Natural killer cell (primary cell): Measurements from ENCODE around the gene MED19. TPM values are rescaled to one million over a fixed set of nuclear protein-coding genes. Genes with fewer than 3 reads are reported as not detected.

Experiments
- ATAC-seq, 3 donors: fragments of 150-1000 bp in 2 of 3; fragments of 200-7000 bp in 1 of 3; cut with Tn5 transposase; 1 replicate in 1 of 3; 2 replicates in 2 of 3; pipeline ENCODE4 v1.10.0; 2021; ENCODE audit warnings: mild to moderate bottlenecking in 2 of 3, moderate library complexity in 2 of 3
- DNase-seq, 2 donors: peaks; one replicate each; pipeline versions ENCODE4 v3.0.0 to v3.0.0-alpha.2; 2013 to 2021; ENCODE audit warnings: mixed read lengths in 1 of 2
- H3K27ac ChIP-seq: one replicate; pipeline ENCODE4 v1.5.1; 2013; ENCODE audit warnings: mild to moderate bottlenecking, low read length
- H3K27me3 ChIP-seq: one replicate; pipeline ENCODE4 v1.6.1; 2013; ENCODE audit warnings: low read length; ENCODE audit not compliant: control insufficient read depth, insufficient read depth
- H3K36me3 ChIP-seq: one replicate; pipeline ENCODE4 v1.6.1; 2013; ENCODE audit warnings: low read length; ENCODE audit not compliant: control insufficient read depth, insufficient read depth
- H3K4me1 ChIP-seq: one replicate; pipeline ENCODE4 v1.6.1; 2013; ENCODE audit warnings: low read length; ENCODE audit not compliant: control insufficient read depth, insufficient read depth
- H3K4me3 ChIP-seq: one replicate; pipeline ENCODE4 v1.5.1; 2013; ENCODE audit warnings: low read length
- H3K9me3 ChIP-seq: one replicate; pipeline ENCODE4 v1.6.1; 2013; ENCODE audit warnings: low read length; ENCODE audit not compliant: control insufficient read depth, insufficient read depth
- H3K27ac Mint-ChIP-seq, 2 donors: one replicate each; pipeline ENCODE4 v1.8.0; 2022; ENCODE audit warnings: mild to moderate bottlenecking in 2 of 2, mixed read lengths in 2 of 2, moderate library complexity in 1 of 2
- H3K27me3 Mint-ChIP-seq, 2 donors: one replicate each; pipeline ENCODE4 v1.8.0; 2022; ENCODE audit warnings: low read depth in 2 of 2, mixed read lengths in 2 of 2
- H3K36me3 Mint-ChIP-seq: one replicate; pipeline ENCODE4 v1.8.0; 2022; ENCODE audit warnings: mixed read lengths
- H3K4me1 Mint-ChIP-seq, 2 donors: one replicate each; pipeline ENCODE4 v1.8.0; 2022; ENCODE audit warnings: mixed read lengths in 2 of 2
- H3K4me3 Mint-ChIP-seq: one replicate; pipeline ENCODE4 v1.8.0; 2022; ENCODE audit warnings: mild to moderate bottlenecking, moderate library complexity, mixed read lengths
- H3K9me3 Mint-ChIP-seq, 2 donors: one replicate each; pipeline ENCODE4 v1.8.0; 2022; ENCODE audit warnings: mixed read lengths in 2 of 2
- WGBS: methylation state at CpG from one replicate; pipeline ENCODE4 v1.1.7; 2013; ENCODE audit warnings: missing lambda C conversion rate; ENCODE audit not compliant: insufficient coverage; 5-methylcytosine and 5-hydroxymethylcytosine counted together
- intact Hi-C: fragments of 100-400 bp; cut with micrococcal nuclease; formaldehyde crosslinking; loops from one replicate; pipeline ENCODE4 v1.14.2; 2022
- total RNA-seq, 4 donors: library from RNA; stranded (reverse); fragments of 120-200 nt in 1 of 4; gene quantifications; one replicate each; pipeline versions ENCODE4 v1.2.3 to v1.2.4, GENCODE V29; 2013 to 2022
- TF ChIP-seq, protein P1 (sequence below): fragments of 200-600 bp; IDR thresholded peaks from one replicate; pipeline ENCODE4 v1.8.0; 2022; ENCODE audit warnings: antibody characterized with exemption

The MED19 gene
- total RNA-seq, 3 donors from 2014 or later (not counting 1 experiment from before 2014, with no cell fraction given), result 11.0 to 15.1 (median 13.3) TPM

DNA sequence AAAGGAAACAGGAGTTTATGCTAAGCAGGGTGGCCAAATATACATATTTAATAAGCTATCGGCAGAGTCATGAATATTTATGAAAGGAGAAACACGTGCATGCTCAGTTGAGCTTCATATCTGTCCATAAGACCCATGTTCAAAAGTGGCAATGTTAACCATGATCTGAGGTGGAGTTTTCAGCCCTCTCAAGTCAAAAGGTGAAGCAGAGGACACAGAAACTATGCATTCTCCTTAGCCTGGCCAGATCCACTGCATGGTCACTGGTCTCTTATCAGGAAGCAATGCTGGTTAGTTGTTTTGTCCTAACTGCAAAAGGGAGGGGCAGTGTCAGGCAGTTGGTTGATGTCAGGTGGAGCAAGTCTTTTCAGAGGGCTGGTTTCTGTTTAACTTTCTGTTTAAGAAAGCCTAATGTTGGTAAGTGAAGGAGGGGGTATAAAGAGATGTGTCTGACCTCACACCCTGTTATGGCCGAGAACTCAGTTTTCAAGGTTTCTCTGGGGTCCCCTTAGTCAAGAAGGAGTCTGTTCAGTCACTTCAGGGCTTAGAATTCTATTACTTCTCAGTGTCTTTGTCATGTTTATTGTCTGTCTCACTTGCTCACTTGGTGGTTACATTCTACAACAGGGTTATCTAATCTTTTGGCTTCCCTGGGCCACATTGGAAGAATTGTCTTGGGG, 23.7 kb upstream of the MED19 start:
- ATAC-seq, result no peak
- 92% methylated on average over 3 of the region's 3 CpGs for WGBS

DNA sequence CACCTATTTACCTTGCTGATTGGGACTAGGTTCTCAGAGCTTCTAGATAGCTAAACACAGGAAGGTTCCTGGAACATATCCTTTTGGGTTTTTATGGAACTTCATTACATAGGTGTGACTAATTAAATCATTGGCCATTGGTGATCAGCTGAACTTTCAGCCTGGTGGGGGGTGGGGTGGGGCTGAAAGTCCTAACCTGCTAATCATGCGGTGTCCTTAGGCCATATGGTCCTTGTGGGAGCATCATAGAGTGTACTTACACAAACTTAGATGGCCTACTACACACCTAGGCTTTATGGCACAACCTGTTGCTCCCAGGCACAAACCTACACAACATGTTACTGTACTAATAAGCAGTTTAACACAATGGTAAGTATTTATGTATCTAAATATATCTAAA, 20.6 kb upstream of the MED19 start:
- Mint-ChIP-seq H3K36me3 (no peaks in the 10 kb centered on the region), H3K27ac (no peak overlapping the region), H3K9me3 (no peaks in the 10 kb centered on the region), H3K4me1 (peaks cover 13 to 14% of the 10 kb centered on the region in 2 donors), H3K4me3 (no peak overlapping the region), H3K27me3 (no peaks in the 10 kb centered on the region)
- no peak for DNase-seq
- 100% methylated on average over 1 of the region's 1 CpG for WGBS
- no peak for ATAC-seq
- Histone ChIP-seq H3K27ac (no peak overlapping the region), H3K4me3 (no peak overlapping the region), H3K9me3 (no peaks in the 10 kb centered on the region), H3K27me3 (no peaks in the 10 kb centered on the region), H3K36me3 (peaks cover 4% of the 10 kb centered on the region), H3K4me1 (no peaks in the 10 kb centered on the region)
- intact Hi-C loops, result no loop called here
- TF ChIP-seq, protein P1, sequence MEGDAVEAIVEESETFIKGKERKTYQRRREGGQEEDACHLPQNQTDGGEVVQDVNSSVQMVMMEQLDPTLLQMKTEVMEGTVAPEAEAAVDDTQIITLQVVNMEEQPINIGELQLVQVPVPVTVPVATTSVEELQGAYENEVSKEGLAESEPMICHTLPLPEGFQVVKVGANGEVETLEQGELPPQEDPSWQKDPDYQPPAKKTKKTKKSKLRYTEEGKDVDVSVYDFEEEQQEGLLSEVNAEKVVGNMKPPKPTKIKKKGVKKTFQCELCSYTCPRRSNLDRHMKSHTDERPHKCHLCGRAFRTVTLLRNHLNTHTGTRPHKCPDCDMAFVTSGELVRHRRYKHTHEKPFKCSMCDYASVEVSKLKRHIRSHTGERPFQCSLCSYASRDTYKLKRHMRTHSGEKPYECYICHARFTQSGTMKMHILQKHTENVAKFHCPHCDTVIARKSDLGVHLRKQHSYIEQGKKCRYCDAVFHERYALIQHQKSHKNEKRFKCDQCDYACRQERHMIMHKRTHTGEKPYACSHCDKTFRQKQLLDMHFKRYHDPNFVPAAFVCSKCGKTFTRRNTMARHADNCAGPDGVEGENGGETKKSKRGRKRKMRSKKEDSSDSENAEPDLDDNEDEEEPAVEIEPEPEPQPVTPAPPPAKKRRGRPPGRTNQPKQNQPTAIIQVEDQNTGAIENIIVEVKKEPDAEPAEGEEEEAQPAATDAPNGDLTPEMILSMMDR, result no peak

More for the DNA sequence above, 23.7 kb upstream of the MED19 start:
- no peaks in the 10 kb centered on the region for H3K9me3 Mint-ChIP-seq
- TF ChIP-seq, protein P1, result no peak
- no peak overlapping the region for H3K4me3 ChIP-seq
- intact Hi-C loops, result no loop called here
- H3K36me3 Mint-ChIP-seq, result no peaks in the 10 kb centered on the region
- H3K36me3 ChIP-seq, result peaks cover 13% of the 10 kb centered on the region
- no peaks in the 10 kb centered on the region for H3K9me3 ChIP-seq
- DNase-seq, result no peak
- no peak overlapping the region for H3K27ac Mint-ChIP-seq
- H3K4me1 ChIP-seq, result peaks cover under 1% of the 10 kb centered on the region
- no peak overlapping the region for H3K4me3 Mint-ChIP-seq
- H3K27me3 Mint-ChIP-seq, result no peaks in the 10 kb centered on the region
- H3K27ac ChIP-seq, result no peak overlapping the region
- no peaks in the 10 kb centered on the region for H3K27me3 ChIP-seq
- peaks cover 6 to 8% of the 10 kb centered on the region in 2 donors for H3K4me1 Mint-ChIP-seq

DNA sequence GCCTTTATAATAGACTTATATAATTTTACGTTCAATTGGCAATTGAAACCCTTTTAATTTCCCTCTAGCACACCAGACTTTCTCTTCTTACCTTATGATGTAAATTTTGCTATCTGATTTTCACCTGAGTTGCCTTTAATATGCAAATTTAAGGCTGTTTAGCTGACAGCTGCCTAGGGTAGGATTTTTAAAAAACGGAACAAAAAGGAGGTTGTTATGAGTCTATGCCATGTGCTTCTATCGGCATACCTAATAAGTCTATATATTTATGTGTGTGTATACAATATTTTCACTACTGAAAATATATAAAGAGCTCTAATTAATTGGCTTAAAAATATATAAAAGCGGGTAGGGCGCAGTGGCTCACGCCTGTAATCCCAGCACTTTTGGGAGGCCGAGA, 17.5 kb upstream of the MED19 start:
- Mint-ChIP-seq H3K9me3 (no peaks in the 10 kb centered on the region), H3K4me1 (peaks cover 17 to 18% of the 10 kb centered on the region in 2 donors), H3K4me3 (no peak overlapping the region), H3K27ac (no peak overlapping the region), H3K36me3 (no peaks in the 10 kb centered on the region), H3K27me3 (no peaks in the 10 kb centered on the region)
- ATAC-seq (no peak), DNase-seq (no peak)
- Histone ChIP-seq H3K27me3 (no peaks in the 10 kb centered on the region), H3K4me1 (no peaks in the 10 kb centered on the region), H3K4me3 (no peak overlapping the region), H3K9me3 (no peaks in the 10 kb centered on the region), H3K36me3 (no peaks in the 10 kb centered on the region), H3K27ac (no peak overlapping the region)
- TF ChIP-seq, protein P1, result no peak
- WGBS, result 96% methylated on average over 4 of the region's 7 CpGs
- intact Hi-C loops, result no loop called here

DNA sequence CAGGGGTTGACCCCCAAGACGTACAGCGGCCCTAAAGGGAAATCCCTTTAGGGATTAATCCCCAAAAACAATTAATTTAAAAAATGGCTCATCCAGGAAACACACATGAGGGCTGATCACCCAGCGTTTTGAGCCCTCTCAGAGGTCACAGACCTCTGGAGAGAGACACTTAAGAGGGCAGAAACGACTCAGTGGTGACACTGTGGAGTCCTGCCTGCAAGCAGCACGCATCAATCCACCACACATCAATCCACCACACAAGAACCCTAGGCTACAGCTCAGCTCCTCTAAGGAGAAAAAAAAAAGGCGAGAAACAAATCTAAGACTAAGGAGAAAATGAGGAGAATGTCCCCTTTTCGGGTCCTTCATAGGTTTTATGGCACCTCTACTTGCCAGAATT, 16.8 kb upstream of the MED19 start:
- H3K27me3 ChIP-seq, result no peaks in the 10 kb centered on the region
- WGBS, result 87% methylated on average over 7 of the region's 7 CpGs
- Mint-ChIP-seq H3K27ac (no peak overlapping the region), H3K27me3 (no peaks in the 10 kb centered on the region), H3K9me3 (no peaks in the 10 kb centered on the region), H3K4me1 (peaks cover 17 to 18% of the 10 kb centered on the region in 2 donors), H3K36me3 (no peaks in the 10 kb centered on the region), H3K4me3 (no peak overlapping the region)
- H3K9me3 ChIP-seq, result no peaks in the 10 kb centered on the region
- no peaks in the 10 kb centered on the region for H3K4me1 ChIP-seq
- TF ChIP-seq, protein P1, result no peak
- no peaks in the 10 kb centered on the region for H3K36me3 ChIP-seq
- no peak overlapping the region for H3K4me3 ChIP-seq
- no peak overlapping the region for H3K27ac ChIP-seq
- DNase-seq, result no peak
- intact Hi-C loops, result no loop called here
- no peak for ATAC-seq
